H9 (cell line): Measurements from ENCODE around the gene CCDC85B. TPM values are rescaled to one million over a fixed set of nuclear protein-coding genes. Genes with fewer than 3 reads are reported as not detected.

Experiments
- DNase-seq: peaks from one replicate; pipeline ENCODE4 v3.0.0-alpha.2; 2017
- H2AFZ ChIP-seq: one replicate; pipeline ENCODE4 v1.6.1; 2013; ENCODE audit warnings: mild to moderate bottlenecking, low read length, control low read depth, moderate library complexity
- H2AK5ac ChIP-seq: 2 replicates; pipeline ENCODE4 v1.6.1; 2013; ENCODE audit warnings: low read length, control low read depth, mixed read lengths; ENCODE audit not compliant: insufficient read length
- H2BK120ac ChIP-seq: one replicate; pipeline ENCODE4 v1.6.1; 2013; ENCODE audit warnings: low read depth, mild to moderate bottlenecking, low read length, control low read depth, inconsistent platforms; ENCODE audit not compliant: poor library complexity, severe bottlenecking
- H2BK12ac ChIP-seq: 2 replicates; pipeline ENCODE4 v1.6.1; 2013; ENCODE audit warnings: low read length, control low read depth, mixed read lengths, low read depth; ENCODE audit not compliant: insufficient read length
- H2BK15ac ChIP-seq: 2 replicates; pipeline ENCODE4 v1.6.1; 2013; ENCODE audit warnings: low read depth, low read length, control low read depth
- H2BK20ac ChIP-seq: one replicate; pipeline ENCODE4 v1.6.1; 2013; ENCODE audit warnings: low read depth, mild to moderate bottlenecking, low read length, control low read depth, inconsistent platforms; ENCODE audit not compliant: poor library complexity, severe bottlenecking
- H2BK5ac ChIP-seq: 2 replicates; pipeline ENCODE4 v1.6.1; 2013; ENCODE audit warnings: low read length, control low read depth, mixed read lengths; ENCODE audit not compliant: insufficient read length
- H3K14ac ChIP-seq: 2 replicates; pipeline ENCODE4 v1.6.1; 2013; ENCODE audit warnings: low read length, control low read depth; ENCODE audit not compliant: insufficient read depth
- H3K18ac ChIP-seq: 2 replicates; pipeline ENCODE4 v1.6.1; 2013; ENCODE audit warnings: low read depth, mild to moderate bottlenecking, mixed read lengths, low read length, control low read depth; ENCODE audit not compliant: insufficient read length
- H3K23ac ChIP-seq: 2 replicates; pipeline ENCODE4 v1.6.1; 2013; ENCODE audit warnings: low read length, control low read depth, mixed read lengths, low read depth; ENCODE audit not compliant: insufficient read length
- H3K23me2 ChIP-seq: 2 replicates; pipeline ENCODE4 v1.6.1; 2013; ENCODE audit warnings: low read depth, mild to moderate bottlenecking, mixed read lengths, low read length, control low read depth; ENCODE audit not compliant: insufficient read length, poor library complexity, severe bottlenecking
- H3K27ac ChIP-seq: 2 replicates; pipeline ENCODE4 v1.5.1; 2013; ENCODE audit warnings: low read length, control low read depth, mixed read lengths, low read depth; ENCODE audit not compliant: insufficient read length
- H3K27me3 ChIP-seq: 2 replicates; pipeline ENCODE4 v1.6.1; 2013; ENCODE audit warnings: low read length, control low read depth, inconsistent platforms; ENCODE audit not compliant: insufficient read depth
- H3K4ac ChIP-seq: 2 replicates; pipeline ENCODE4 v1.6.1; 2013; ENCODE audit warnings: low read depth, mild to moderate bottlenecking, control low read depth, inconsistent platforms, low read length, moderate library complexity
- H3K4me1 ChIP-seq: 2 replicates; pipeline ENCODE4 v1.6.1; 2013; ENCODE audit warnings: low read length, control low read depth, inconsistent platforms; ENCODE audit not compliant: insufficient read depth
- H3K4me2 ChIP-seq: 2 replicates; pipeline ENCODE4 v1.6.1; 2013; ENCODE audit warnings: low read length, control low read depth, mixed read lengths; ENCODE audit not compliant: insufficient read length, insufficient read depth
- H3K56ac ChIP-seq: 2 replicates; pipeline ENCODE4 v1.6.1; 2013; ENCODE audit warnings: low read depth, mild to moderate bottlenecking, mixed read lengths, low read length, control low read depth; ENCODE audit not compliant: insufficient read length
- H3K79me1 ChIP-seq: 2 replicates; pipeline ENCODE4 v1.6.1; 2013; ENCODE audit warnings: low read depth, mild to moderate bottlenecking, moderate library complexity, low read length, control low read depth, inconsistent platforms; ENCODE audit not compliant: insufficient read depth, poor library complexity, severe bottlenecking
- H3K79me2 ChIP-seq: 2 replicates; pipeline ENCODE4 v1.6.1; 2013; ENCODE audit warnings: low read length, control low read depth, inconsistent platforms; ENCODE audit not compliant: insufficient read depth
- H3K9ac ChIP-seq: 2 replicates; pipeline ENCODE4 v1.6.1; 2013; ENCODE audit warnings: low read length, control low read depth, mixed read lengths; ENCODE audit not compliant: insufficient read length; ENCODE audit errors: extremely low read depth
- H3K9me3 ChIP-seq: one replicate; pipeline ENCODE4 v1.6.1; 2013; ENCODE audit warnings: low read depth, low read length, inconsistent platforms; ENCODE audit not compliant: control insufficient read depth
- H3T11ph ChIP-seq: one replicate; pipeline ENCODE4 v1.6.1; 2013; ENCODE audit warnings: mild to moderate bottlenecking, low read length, control low read depth, inconsistent platforms
- H4K20me1 ChIP-seq: one replicate; pipeline ENCODE4 v1.6.1; 2013; ENCODE audit not compliant: control insufficient read depth, insufficient read length, insufficient read depth
- H4K5ac ChIP-seq: 2 replicates; pipeline ENCODE4 v1.6.1; 2013; ENCODE audit warnings: low read depth, mild to moderate bottlenecking, mixed read lengths, low read length, control low read depth; ENCODE audit not compliant: insufficient read length
- H4K8ac ChIP-seq: replicated peaks from 2 replicates; pipeline ENCODE4 v1.6.1; 2013; ENCODE audit warnings: low read length, control low read depth, mixed read lengths, low read depth; ENCODE audit not compliant: insufficient read length
- H4K91ac ChIP-seq: 2 replicates; pipeline ENCODE4 v1.6.1; 2013; ENCODE audit warnings: low read depth, mild to moderate bottlenecking, moderate library complexity, mixed read lengths, low read length, control low read depth; ENCODE audit not compliant: insufficient read length
- H3K27ac Mint-ChIP-seq, 3 experiments: 2 replicates in 2 of 3; 3 replicates in 1 of 3; pipeline ENCODE4 v1.8.0; 2020 to 2021; ENCODE audit warnings: mixed read lengths in 3 of 3, mild to moderate bottlenecking in 1 of 3, moderate library complexity in 1 of 3
- H3K27me3 Mint-ChIP-seq: 2 replicates; pipeline ENCODE4 v1.8.0; 2021; ENCODE audit warnings: low read depth, mild to moderate bottlenecking, moderate library complexity, mixed read lengths
- H3K36me3 Mint-ChIP-seq, 3 experiments: 2 replicates in 2 of 3; 3 replicates in 1 of 3; pipeline ENCODE4 v1.8.0; 2020 to 2021; ENCODE audit warnings: low read depth in 3 of 3, mixed read lengths in 3 of 3; ENCODE audit not compliant: insufficient read depth in 1 of 3
- H3K4me1 Mint-ChIP-seq, 2 experiments: 2 replicates each; pipeline ENCODE4 v1.8.0; 2020; ENCODE audit warnings: mixed read lengths in 2 of 2
- H3K4me3 Mint-ChIP-seq, 2 experiments: 2 replicates in 1 of 2; 3 replicates in 1 of 2; pipeline ENCODE4 v1.8.0; 2020 to 2021; ENCODE audit warnings: mild to moderate bottlenecking in 2 of 2, mixed read lengths in 2 of 2, moderate library complexity in 1 of 2
- H3K9me3 Mint-ChIP-seq, 2 experiments: 2 replicates in 1 of 2; 3 replicates in 1 of 2; pipeline ENCODE4 v1.8.0; 2020; ENCODE audit warnings: mild to moderate bottlenecking in 2 of 2, mixed read lengths in 2 of 2, moderate library complexity in 1 of 2
- CTCF ChIP-seq: fragments of 200-600 bp; sonication (generic); conservative IDR thresholded peaks from 3 replicates; pipeline ENCODE4 v1.8.0; 2021; ENCODE audit warnings: antibody characterized with exemption, mild to moderate bottlenecking
- WGBS: extraction: QIAGEN DNeasy Blood & Tissue Kit; methylation state at CpG from one replicate; pipeline ENCODE4 v1.1.7; 2013; ENCODE audit warnings: missing lambda C conversion rate, low lambda C conversion rate, mixed read lengths; ENCODE audit not compliant: insufficient read length; ENCODE audit errors: extremely low coverage; 5-methylcytosine and 5-hydroxymethylcytosine counted together
- total RNA-seq: library from RNA; stranded (reverse); gene quantifications from 2 replicates; pipeline ENCODE4 v1.2.1, GENCODE V29; 2021

Gene CCDC85B
- total RNA-seq, 1 experiment from 2014 or later: 23.3 TPM

GRCh38 chr11:65900899-65901180 lies 10.4 kb downstream of the CCDC85B start:
- peaks cover 78% of the 10 kb centered on the region for H3K27me3 Mint-ChIP-seq
- Histone ChIP-seq H3K9ac (no peak overlapping the region), H4K20me1 (no peaks in the 10 kb centered on the region)

More at GRCh38 chr11:65900899-65901180, 10.4 kb downstream of the CCDC85B start:
- no peak overlapping the region for H3K14ac ChIP-seq
- H3K56ac ChIP-seq: no peak overlapping the region
- H3K27me3 ChIP-seq: peaks cover 17% of the 10 kb centered on the region; the same call in 1 of the 2 replicates
- Mint-ChIP-seq H3K4me3 (peak overlapping the region; percentile 58 to 63), H3K4me1 (peaks cover 14 to 17% of the 10 kb centered on the region in 2 experiments), H3K9me3 (no peaks in the 10 kb centered on the region; a peak in 1 of 5 replicates), H3K36me3 (peaks cover 0 to 15% (median 0%) of the 10 kb centered on the region in 3 experiments; a peak in 2 of 7 replicates), H3K27ac (no peak overlapping the region)
- no peak overlapping the region for H2BK120ac ChIP-seq
- H3K4me2 ChIP-seq: peak overlapping the region; percentile 12
- no peak overlapping the region for H4K8ac ChIP-seq
- H3K27ac ChIP-seq: no peak overlapping the region
- no peak overlapping the region for H2AFZ ChIP-seq
- WGBS: no CpG with 5 or more reads among the region's 11 CpGs
- H3K9me3 ChIP-seq: no peaks in the 10 kb centered on the region
- peaks cover 9% of the 10 kb centered on the region for H3K23me2 ChIP-seq
- H3K79me1 ChIP-seq: no peaks in the 10 kb centered on the region
- H2BK15ac ChIP-seq: no peak overlapping the region
- no peak overlapping the region for H3K4ac ChIP-seq
- H2AK5ac ChIP-seq: no peak overlapping the region
- no peak overlapping the region for H3K23ac ChIP-seq
- no peak for DNase-seq
- no peak overlapping the region for H3T11ph ChIP-seq
- H3K18ac ChIP-seq: no peak overlapping the region
- H3K79me2 ChIP-seq: no peaks in the 10 kb centered on the region
- no peak overlapping the region for H2BK5ac ChIP-seq
- no peak overlapping the region for H2BK12ac ChIP-seq
- no peak overlapping the region for H4K91ac ChIP-seq
- no peak overlapping the region for H2BK20ac ChIP-seq
- H3K4me1 ChIP-seq: no peaks in the 10 kb centered on the region
- no peak for TF ChIP-seq CTCF
- H4K5ac ChIP-seq: no peak overlapping the region
